ENCODE results near the gene LDB3.

LDB3 gene

GRCh38 chr10:86769991-86770390, 101.7 kb downstream of the LDB3 start:
- no peak for FAIRE-seq

DNA sequence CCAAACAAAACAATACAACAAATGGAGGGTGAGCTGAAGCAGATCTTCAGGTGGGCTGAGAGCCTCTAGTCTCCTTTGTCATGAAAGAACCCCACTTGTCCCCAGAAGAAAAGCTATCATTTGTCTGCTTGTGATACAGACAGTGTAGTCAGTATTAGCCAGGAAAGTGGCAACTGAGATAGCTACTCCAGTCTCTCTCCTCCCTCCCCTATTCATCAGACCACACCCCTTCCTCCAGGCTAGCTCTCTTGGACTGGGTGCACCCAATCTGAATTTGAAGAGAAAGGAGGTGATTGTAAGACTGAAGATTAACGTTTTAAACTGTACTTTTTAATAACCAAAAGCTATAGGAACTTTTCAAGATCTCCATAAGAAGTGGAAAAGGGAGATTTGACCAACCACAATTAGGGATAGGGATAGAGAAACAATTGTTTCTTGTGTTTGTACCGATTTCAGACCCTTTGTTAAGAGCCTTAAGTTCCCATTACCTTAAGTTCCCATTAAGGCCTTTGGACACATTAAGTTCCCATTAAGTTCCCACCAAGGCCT, 102.2 kb downstream of the LDB3 start:
- FAIRE-seq = no peak

- FAIRE-seq = no peak
These were observed 105.2 kb downstream of the LDB3 start for GRCh38 chr10:86773498-86773897.

- no peak for FAIRE-seq
These were observed 107.0 kb downstream of the LDB3 start for GRCh38 chr10:86775056-86775869.

- FAIRE-seq = no peak
These were observed 107.5 kb downstream of the LDB3 start for GRCh38 chr10:86775870-86776180.

- FAIRE-seq = no peak
These were observed 111.1 kb downstream of the LDB3 start for GRCh38 chr10:86779220-86780017.

GRCh38 chr10:86782701-86783418, 114.5 kb downstream of the LDB3 start:
- no peak for FAIRE-seq

DNA sequence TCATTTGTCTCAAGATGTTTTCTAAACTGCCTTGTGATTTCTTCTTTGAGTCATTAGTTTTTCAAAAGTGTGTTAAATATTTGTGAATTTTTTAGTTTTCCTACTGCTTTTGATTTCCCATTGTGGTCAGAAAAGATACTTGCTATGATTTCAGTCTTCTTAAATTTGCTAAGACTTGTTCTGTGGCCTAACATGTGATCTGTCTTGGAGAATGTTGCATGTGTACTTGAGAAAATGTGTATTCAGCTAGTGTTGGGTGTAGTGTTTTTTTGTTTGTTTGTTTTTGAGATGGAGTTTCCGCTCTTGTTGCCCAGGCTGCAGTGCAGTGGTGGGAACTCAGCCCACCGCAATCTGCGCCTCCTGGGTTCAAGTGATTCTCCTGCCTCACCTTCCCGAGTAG, 116.7 kb downstream of the LDB3 start:
- FAIRE-seq = no peak
